Measurements from ENCODE around the gene ROR1. TPM values are rescaled to one million over a fixed set of nuclear protein-coding genes. Genes with fewer than 3 reads are reported as not detected.
"Not testable (repeated sequence)": the region's sequence is repeated elsewhere in the genome, so short reads cannot be mapped to it uniquely, and the experiment has no call there.

ROR1 gene
- total RNA-seq, 2 experiments from 2014 or later: not detected

DNA sequence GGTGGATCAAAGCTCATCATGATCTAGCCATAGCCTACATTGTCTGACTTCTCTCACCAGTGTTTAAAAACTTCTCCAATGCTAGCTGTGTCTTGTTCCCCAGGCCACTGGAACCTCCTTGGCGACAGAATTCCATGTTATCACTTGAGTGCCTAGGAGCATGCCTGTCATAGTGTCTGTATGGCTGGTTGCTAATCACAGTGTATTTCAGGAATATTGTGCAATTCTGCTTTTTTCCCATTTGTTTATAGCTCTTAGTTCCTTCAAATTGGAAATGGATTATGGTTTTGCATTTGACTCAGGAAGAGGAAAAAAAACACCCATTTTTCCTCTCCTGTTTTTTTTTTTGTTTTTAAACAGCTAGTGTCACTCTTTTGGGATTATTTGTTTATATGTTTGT lies 25.5 kb downstream of the ROR1 start:
- Mint-ChIP-seq H3K4me3 (no peak overlapping the region), H3K4me1 (ENCODE audit: low read depth) (no peaks in the 10 kb centered on the region), H3K9me3 (ENCODE audit: insufficient read depth) (no peaks in the 10 kb centered on the region), H3K36me3 (ENCODE audit: low read depth) (no peaks in the 10 kb centered on the region), H3K27me3 (ENCODE audit: low read depth) (peaks cover 14% of the 10 kb centered on the region), H3K27ac (no peak overlapping the region)
- ATAC-seq: no peak
- ChIA-PET POLR2A (no interaction called here), CTCF (no interaction called here)
- no peak for DNase-seq

DNA sequence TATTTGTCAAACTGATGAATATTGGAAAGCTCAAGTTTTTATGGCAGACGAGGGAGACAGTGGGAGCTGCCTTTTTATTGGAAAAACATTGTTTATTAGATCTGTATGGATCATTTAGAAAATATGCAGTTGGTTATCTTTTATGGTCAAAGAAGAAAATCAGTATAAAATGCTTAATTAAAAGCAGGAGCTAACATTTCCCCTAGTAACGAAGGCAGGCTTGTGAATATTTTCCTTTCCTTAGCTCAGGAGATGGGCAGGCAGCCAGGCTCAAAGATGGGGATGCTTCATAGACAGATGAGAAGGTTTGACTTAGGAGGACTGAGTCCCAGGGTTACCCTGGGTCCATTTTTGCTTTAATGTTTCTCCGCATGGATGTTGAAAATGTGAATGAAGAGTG lies 26.0 kb downstream of the ROR1 start:
- Mint-ChIP-seq H3K27ac (no peak overlapping the region), H3K4me1 (ENCODE audit: low read depth) (no peaks in the 10 kb centered on the region), H3K9me3 (ENCODE audit: insufficient read depth) (no peaks in the 10 kb centered on the region), H3K27me3 (ENCODE audit: low read depth) (peaks cover 14% of the 10 kb centered on the region), H3K4me3 (no peak overlapping the region), H3K36me3 (ENCODE audit: low read depth) (no peaks in the 10 kb centered on the region)
- DNase-seq (no peak), ATAC-seq (no peak)
- ChIA-PET CTCF (no interaction called here), POLR2A (no interaction called here)

DNA sequence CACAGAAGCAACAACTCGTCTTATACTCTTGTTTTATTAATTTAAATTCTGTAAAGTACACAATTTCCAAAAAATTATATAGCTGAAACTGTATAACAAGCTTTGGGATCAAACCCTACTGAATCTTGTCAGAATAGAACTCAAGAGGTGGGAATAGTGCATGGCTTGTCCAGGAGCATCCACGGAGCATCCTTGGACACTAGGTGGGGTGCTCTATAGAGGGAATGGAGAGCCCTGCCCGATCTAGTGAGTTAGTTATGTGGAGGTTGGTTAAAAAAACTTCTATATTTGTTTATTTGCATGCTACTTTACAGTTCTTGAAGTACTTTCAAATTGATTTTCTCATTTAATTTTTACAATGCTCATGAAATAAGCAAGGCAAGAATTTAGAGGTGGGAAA lies 28.3 kb downstream of the ROR1 start:
- DNase-seq (no peak), ATAC-seq (no peak)
- no peaks in the 10 kb centered on the region for H3K4me1 Mint-ChIP-seq (ENCODE audit: low read depth)
- H3K36me3 Mint-ChIP-seq (ENCODE audit: low read depth): no peaks in the 10 kb centered on the region
- H3K9me3 Mint-ChIP-seq (ENCODE audit: insufficient read depth): no peaks in the 10 kb centered on the region
- no peak overlapping the region for H3K27ac Mint-ChIP-seq
- ChIA-PET CTCF (no interaction called here), POLR2A (no interaction called here)
- peaks cover 12% of the 10 kb centered on the region for H3K27me3 Mint-ChIP-seq (ENCODE audit: low read depth)
- no peak overlapping the region for H3K4me3 Mint-ChIP-seq

DNA sequence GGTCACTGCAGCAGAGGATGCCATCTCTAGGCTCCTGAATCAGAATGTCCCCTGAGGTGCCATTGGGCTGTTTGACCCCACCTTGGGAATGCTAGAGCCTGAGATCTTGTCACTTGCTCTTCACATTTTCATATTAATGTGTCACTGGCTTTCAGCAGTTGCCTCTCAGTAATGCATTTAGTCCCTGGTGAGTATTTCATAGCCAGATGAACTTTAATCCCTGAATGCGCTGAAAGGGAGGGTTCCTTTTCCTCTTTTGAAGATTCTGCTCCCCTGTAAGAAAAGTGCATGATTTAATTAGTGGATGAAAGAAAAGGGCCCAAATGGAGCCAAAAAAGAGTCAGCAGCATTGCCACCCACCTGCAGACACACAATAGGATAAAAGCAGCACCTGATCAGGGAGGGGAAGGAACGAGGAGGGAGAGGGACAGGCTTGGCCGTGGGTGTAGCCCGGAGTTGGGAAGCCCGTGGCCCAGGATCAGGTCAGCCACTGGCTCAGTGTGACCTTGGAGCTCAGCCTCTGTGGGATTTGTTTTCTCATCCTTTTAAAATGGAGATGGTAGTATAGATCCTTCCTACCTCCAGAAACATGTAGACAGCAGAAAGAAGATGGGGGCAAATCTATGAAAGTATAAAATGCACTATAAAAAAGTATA lies 31.1 kb downstream of the ROR1 start:
- no peak overlapping the region for H3K27ac Mint-ChIP-seq
- ChIA-PET POLR2A (no interaction called here), CTCF (no interaction called here)
- peaks cover 6% of the 10 kb centered on the region for H3K27me3 Mint-ChIP-seq (ENCODE audit: low read depth)
- no peaks in the 10 kb centered on the region for H3K4me1 Mint-ChIP-seq (ENCODE audit: low read depth)
- H3K9me3 Mint-ChIP-seq (ENCODE audit: insufficient read depth): no peaks in the 10 kb centered on the region
- no peaks in the 10 kb centered on the region for H3K36me3 Mint-ChIP-seq (ENCODE audit: low read depth)
- no peak overlapping the region for H3K4me3 Mint-ChIP-seq
- ATAC-seq (no peak), DNase-seq (no peak)

DNA sequence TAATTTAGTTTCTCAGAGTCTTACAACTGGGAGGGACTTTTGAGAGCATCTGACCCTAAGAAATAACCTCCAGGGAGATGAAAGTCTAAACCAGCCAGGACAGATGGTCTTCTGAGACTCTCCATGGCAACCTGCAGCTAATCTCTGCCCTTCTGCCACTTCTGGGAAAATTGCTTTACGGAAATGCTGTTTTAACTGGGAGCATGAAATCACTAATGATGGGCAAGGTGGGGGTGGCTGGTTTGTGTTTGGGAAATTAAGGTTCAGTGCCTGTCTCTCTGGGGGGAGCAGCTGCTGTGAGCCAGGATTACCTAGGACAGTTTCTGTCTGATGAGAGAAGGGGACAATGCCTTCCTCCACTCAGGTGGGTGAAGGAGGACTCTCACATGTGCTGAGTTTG lies 33.2 kb downstream of the ROR1 start:
- ATAC-seq: no peak
- ChIA-PET CTCF (no interaction called here), POLR2A (no interaction called here)
- no peak overlapping the region for H3K4me3 Mint-ChIP-seq
- H3K27me3 Mint-ChIP-seq (ENCODE audit: low read depth): peaks cover 2% of the 10 kb centered on the region
- H3K27ac Mint-ChIP-seq: no peak overlapping the region
- no peak for DNase-seq
- no peaks in the 10 kb centered on the region for H3K4me1 Mint-ChIP-seq (ENCODE audit: low read depth)
- H3K36me3 Mint-ChIP-seq (ENCODE audit: low read depth): no peaks in the 10 kb centered on the region
- no peaks in the 10 kb centered on the region for H3K9me3 Mint-ChIP-seq (ENCODE audit: insufficient read depth)

DNA sequence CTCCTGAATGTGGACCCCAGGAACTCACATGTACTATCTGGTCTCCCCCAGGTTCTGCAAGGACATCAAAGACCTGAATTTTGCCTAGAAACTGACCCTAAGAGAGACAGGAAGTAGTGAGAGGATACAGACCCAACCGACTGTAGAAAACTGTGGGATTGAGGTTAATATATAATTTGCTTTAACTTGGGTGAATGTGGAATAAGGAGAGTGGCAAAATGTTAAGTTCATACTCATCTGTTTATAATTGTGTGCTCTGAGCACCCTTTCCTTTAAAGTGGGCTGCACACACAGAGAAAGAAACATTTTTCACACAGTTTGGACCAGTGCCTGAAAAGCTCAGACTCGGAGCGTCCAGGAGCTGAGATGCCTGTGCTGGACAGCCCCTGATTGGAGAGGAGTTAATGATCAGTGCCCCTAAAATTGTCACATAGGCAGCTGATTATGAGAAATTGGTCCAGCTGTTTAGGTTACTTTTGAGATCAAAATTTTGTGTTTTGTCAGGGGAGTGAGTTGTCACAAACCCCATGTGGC lies 37.2 kb downstream of the ROR1 start:
- H3K4me1 Mint-ChIP-seq (ENCODE audit: low read depth): no peaks in the 10 kb centered on the region
- no peak for DNase-seq
- CTCF ChIA-PET: no interaction called here
- no peaks in the 10 kb centered on the region for H3K36me3 Mint-ChIP-seq (ENCODE audit: low read depth)
- ATAC-seq: no peak
- H3K9me3 Mint-ChIP-seq (ENCODE audit: insufficient read depth): no peaks in the 10 kb centered on the region
- H3K27ac Mint-ChIP-seq: no peak overlapping the region
- no peak overlapping the region for H3K4me3 Mint-ChIP-seq
- H3K27me3 Mint-ChIP-seq (ENCODE audit: low read depth): no peaks in the 10 kb centered on the region
- POLR2A ChIA-PET: no interaction called here

DNA sequence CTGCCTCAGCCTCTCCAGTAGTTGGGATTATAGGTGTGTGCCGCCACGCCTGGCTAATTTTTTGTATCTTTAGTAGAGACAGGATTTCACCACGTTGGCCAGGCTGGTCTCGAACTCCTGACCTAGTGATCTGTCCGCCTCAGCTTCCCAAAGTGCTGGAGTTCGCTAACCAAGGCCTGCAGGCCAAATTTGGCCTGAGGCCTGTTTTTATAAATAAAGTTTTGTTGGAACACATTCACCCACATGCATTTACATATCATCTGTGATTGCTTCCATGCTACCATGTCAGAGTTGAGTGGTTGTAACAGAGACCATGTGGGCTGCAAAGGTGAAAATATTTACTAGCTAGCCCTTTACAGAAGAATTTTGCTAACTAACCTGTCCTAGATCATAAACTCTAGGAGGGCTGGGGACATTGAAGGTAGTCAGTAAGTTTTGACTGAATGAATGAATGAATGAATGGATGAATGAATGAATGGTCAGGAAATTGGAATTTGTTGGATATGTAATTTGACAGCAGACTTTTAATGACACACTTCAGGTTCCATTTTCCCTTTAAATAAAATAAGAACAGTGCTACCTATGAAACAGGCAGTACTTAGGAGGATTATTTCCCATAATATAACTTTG lies 38.4 kb downstream of the ROR1 start:
- no peak for ATAC-seq
- POLR2A ChIA-PET: no interaction called here

DNA sequence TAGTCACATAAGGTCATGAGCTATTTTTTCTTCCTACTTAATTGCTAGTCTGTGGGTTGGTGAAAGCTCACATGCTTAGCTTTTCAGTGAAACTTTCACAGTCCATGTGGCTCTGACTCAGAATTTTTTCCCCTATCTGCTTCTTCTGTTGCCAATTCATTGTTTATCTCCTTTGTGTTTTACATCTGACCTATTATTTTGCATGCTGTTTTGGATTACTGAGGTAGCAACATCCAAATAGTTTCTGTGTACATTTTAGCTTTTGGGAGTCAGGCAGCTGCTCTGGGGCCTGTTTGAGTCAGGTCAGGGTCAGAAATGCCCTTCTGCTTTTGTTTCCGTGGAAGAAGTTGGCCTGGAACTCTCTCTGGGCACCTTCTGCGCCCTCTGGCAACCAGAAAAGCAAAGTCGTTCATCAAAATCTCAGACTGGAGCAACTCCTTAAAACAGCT lies 40.0 kb downstream of the ROR1 start:
- ChIA-PET POLR2A (no interaction called here), CTCF (no interaction called here)
- Mint-ChIP-seq H3K4me3 (no peak overlapping the region), H3K4me1 (ENCODE audit: low read depth) (no peaks in the 10 kb centered on the region), H3K36me3 (ENCODE audit: low read depth) (no peaks in the 10 kb centered on the region), H3K9me3 (ENCODE audit: insufficient read depth) (no peaks in the 10 kb centered on the region), H3K27ac (no peak overlapping the region), H3K27me3 (ENCODE audit: low read depth) (no peaks in the 10 kb centered on the region)
- DNase-seq (no peak), ATAC-seq (no peak)

More for the DNA sequence above, 38.4 kb downstream of the ROR1 start:
- DNase-seq: no peak
- H3K36me3 Mint-ChIP-seq (ENCODE audit: low read depth): no peaks in the 10 kb centered on the region
- no peak overlapping the region for H3K4me3 Mint-ChIP-seq
- no peaks in the 10 kb centered on the region for H3K9me3 Mint-ChIP-seq (ENCODE audit: insufficient read depth)
- no peak overlapping the region for H3K27ac Mint-ChIP-seq
- no peaks in the 10 kb centered on the region for H3K27me3 Mint-ChIP-seq (ENCODE audit: low read depth)
- CTCF ChIA-PET: no interaction called here
- H3K4me1 Mint-ChIP-seq (ENCODE audit: low read depth): no peaks in the 10 kb centered on the region

DNA sequence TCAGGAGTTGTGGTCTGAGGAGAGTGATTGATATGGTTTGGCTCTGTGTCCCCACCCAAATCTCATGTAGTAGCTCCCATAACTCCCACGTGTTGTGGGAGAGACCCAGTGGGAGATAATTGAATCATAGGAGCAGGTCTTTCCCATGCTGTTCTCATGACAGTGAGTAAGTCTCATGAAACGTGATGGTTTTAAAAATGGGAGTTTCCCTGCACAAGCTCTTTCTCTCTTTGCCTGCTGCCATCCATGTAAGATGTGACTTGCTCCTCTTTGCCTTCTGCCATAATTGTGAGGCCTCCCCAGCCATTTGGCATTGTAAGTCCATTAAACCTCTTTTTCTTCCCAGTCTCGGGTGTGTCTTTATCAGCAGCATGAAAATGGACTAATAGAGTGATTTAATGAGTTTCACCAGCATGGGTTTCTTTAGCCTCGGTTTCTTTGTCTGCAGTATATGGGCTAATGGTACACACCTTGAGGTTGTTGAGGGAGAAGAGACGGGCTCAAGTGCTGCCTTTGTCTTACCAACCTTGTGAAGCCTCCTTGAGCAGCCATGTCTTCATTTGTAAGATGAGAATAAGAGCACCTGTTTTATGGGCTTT lies 42.5 kb downstream of the ROR1 start:
- DNase-seq; ATAC-seq; H3K36me3 Mint-ChIP-seq (ENCODE audit: low read depth); H3K27ac Mint-ChIP-seq; H3K9me3 Mint-ChIP-seq (ENCODE audit: insufficient read depth); CTCF ChIA-PET; POLR2A ChIA-PET; H3K4me3 Mint-ChIP-seq; H3K4me1 Mint-ChIP-seq (ENCODE audit: low read depth); H3K27me3 Mint-ChIP-seq (ENCODE audit: low read depth): not testable (repeated sequence)

DNA sequence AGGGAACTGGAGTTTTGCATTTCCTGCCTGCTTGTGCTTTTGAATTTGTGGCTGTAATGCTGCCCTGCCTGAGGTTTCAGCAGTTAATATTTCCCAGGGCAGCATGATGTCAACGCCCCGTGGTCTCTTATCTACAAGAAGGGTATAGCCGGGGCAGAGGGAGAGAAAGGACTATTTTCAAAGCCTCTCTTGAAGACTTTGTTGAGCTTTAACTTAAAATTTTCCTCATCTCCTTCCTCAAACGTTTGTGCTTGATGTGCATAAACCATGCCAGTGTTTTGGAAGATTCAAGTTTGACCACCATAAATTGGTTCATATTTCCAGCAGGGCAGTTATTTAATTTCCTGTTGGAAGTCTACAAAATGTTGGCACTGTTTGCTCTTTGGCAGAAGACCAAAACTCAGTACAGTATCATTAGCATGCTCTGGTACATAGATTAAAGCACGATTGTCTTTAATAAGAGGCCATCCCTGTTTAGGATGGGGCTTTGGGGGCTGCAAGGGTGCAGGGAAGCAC lies 43.4 kb downstream of the ROR1 start:
- Mint-ChIP-seq H3K36me3 (ENCODE audit: low read depth) (no peaks in the 10 kb centered on the region), H3K4me3 (no peak overlapping the region), H3K27ac (no peak overlapping the region), H3K4me1 (ENCODE audit: low read depth) (no peaks in the 10 kb centered on the region), H3K9me3 (ENCODE audit: insufficient read depth) (no peaks in the 10 kb centered on the region), H3K27me3 (ENCODE audit: low read depth) (peaks cover 11% of the 10 kb centered on the region)
- ChIA-PET POLR2A (no interaction called here), CTCF (no interaction called here)
- ATAC-seq (no peak), DNase-seq (no peak)

DNA sequence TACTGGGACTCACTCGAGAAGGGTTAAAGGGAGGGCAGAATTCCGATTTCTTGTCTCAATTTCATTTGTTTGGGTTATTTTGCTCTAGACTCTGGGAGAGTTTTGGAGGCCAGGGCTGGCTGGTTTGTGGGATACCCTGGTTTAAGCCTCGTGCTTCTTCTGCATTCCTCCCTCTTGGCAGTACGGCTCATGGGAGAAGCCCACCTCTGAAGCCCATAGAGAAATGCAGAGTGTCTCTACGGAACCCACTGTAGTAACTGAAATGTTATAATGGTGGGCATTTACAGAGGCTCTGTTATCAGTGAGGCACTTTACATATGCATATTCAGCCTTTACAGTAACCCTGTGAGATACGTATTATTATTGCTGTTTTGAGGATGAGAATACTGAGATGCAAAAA lies 43.9 kb downstream of the ROR1 start:
- Mint-ChIP-seq H3K4me3 (no peak overlapping the region), H3K4me1 (ENCODE audit: low read depth) (no peaks in the 10 kb centered on the region), H3K36me3 (ENCODE audit: low read depth) (no peaks in the 10 kb centered on the region), H3K9me3 (ENCODE audit: insufficient read depth) (no peaks in the 10 kb centered on the region), H3K27ac (no peak overlapping the region), H3K27me3 (ENCODE audit: low read depth) (peaks cover 11% of the 10 kb centered on the region)
- ATAC-seq (no peak), DNase-seq (no peak)
- CTCF ChIA-PET: no interaction called here
- POLR2A ChIA-PET: no interaction called here

DNA sequence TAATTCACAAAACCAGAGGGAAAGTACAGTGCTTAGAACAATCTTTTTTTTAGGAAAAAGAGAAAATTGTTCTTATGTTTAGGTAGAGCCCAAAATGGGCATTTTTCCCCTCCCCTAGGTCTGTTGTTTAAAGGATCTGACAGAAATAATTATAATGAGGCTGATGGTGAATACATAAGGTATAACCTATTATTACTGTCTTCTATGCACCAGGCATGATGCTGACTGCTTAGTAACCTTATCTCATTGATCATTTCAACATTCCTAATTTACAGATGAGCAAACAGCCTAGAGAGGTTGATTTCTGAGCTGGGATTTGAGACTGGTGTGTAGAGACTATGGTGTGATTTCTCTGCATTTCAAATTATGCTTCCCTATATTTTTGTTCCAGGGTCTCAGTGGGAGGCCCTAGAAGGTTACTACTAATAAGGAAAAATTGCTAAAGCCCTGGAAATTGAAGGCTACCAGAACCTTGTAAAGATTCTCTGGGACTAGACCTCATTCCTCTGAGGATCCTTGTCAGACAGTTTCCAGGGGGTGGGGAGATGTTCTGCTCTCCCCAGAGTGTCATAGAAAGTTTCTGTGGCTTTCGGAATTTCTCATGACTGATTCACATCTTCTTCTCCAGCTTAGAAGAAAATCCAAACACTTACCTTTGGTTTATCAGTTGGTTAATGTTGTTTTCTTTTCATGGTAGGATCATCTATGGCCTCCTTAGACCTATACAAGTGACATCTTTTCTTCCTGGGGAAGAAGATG lies 44.9 kb downstream of the ROR1 start:
- no peak overlapping the region for H3K4me3 Mint-ChIP-seq
- POLR2A ChIA-PET: no interaction called here

More for the DNA sequence above, 44.9 kb downstream of the ROR1 start:
- no peaks in the 10 kb centered on the region for H3K9me3 Mint-ChIP-seq (ENCODE audit: insufficient read depth)
- no peaks in the 10 kb centered on the region for H3K4me1 Mint-ChIP-seq (ENCODE audit: low read depth)
- H3K36me3 Mint-ChIP-seq (ENCODE audit: low read depth): no peaks in the 10 kb centered on the region
- ATAC-seq (no peak), DNase-seq (no peak)
- H3K27me3 Mint-ChIP-seq (ENCODE audit: low read depth): peaks cover 11% of the 10 kb centered on the region
- CTCF ChIA-PET: no interaction called here
- no peak overlapping the region for H3K27ac Mint-ChIP-seq

Measured in activated CD8-positive, alpha-beta T cell treated with anti-CD3 and anti-CD28 coated beads, Interleukin-2, amount 10 ng/mL, durations not matched to agents 7 days and 5 days (primary cell).